GM20000 (cell line): ENCODE measurements around the gene SPAG16.

Source experiments
- DNase-seq: peaks from one replicate; pipeline ENCODE4 v3.0.0; 2012; ENCODE audit warnings: low spot score
- CTCF ChIP-seq: IDR thresholded peaks from 2 replicates; pipeline ENCODE4 v1.5.1; 2012; ENCODE audit warnings: mild to moderate bottlenecking, control low read depth; ENCODE audit errors: extremely low read depth, missing control alignments

The SPAG16 gene

GRCh38 chr2:214069254-214069653, 785.0 kb downstream of the SPAG16 start:
- TF ChIP-seq CTCF, result no peak
- DNase-seq, result no peak

- TF ChIP-seq CTCF, result no peak
- no peak for DNase-seq
These were observed 791.2 kb downstream of the SPAG16 start for GRCh38 chr2:214075456-214075855.

GRCh38 chr2:214076527-214076926, 792.3 kb downstream of the SPAG16 start:
- DNase-seq, result no peak
- TF ChIP-seq CTCF, result no peak

- TF ChIP-seq CTCF, result no peak
- DNase-seq, result no peak
These were observed 793.5 kb downstream of the SPAG16 start for GRCh38 chr2:214077727-214078126.

GRCh38 chr2:214079032-214079431, 794.8 kb downstream of the SPAG16 start:
- DNase-seq, result no peak
- TF ChIP-seq CTCF, result no peak

- no peak for DNase-seq
- TF ChIP-seq CTCF, result no peak
These were observed 804.3 kb downstream of the SPAG16 start for GRCh38 chr2:214088536-214088935.

GRCh38 chr2:214096208-214096715, 812.0 kb downstream of the SPAG16 start:
- no peak for TF ChIP-seq CTCF
- no peak for DNase-seq
